ENCODE measurements around the gene GTPBP4. TPM values are rescaled to one million over a fixed set of nuclear protein-coding genes. Genes with fewer than 3 reads are reported as not detected.

Gene GTPBP4
- total RNA-seq, 2 donors from 2014 or later: 15.6 to 39.9 TPM

DNA sequence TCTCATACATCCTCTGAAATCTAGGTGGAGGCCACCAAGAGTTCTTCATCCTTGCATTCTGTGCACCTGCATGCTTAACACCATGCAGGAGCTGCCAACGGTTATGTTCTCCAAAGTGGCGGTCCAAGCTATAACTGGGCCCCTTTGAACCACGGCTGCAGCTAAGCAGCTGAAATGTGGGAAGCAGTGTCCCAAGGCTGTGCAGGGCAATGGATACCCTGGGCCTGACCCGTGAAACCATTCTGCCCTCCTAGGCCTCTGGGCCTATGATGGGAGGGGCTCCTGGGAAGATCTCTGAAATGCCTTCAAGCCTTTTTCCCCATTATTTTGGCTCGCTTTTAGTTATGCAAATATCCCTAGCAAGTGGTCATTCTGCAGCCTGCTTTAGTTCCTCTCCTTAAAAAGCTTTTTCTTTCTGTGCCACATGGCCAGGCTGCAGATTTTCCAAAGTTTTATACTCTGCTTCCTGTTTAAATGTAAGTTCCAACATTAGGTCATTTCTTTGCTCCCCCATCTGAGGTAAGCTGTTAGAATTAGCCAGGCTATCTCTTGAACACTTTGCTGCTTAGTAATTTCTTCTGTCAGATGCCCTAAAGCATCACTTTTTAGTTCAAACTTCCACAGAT, 7.7 kb upstream of the GTPBP4 start:
- Histone ChIP-seq H3K27ac (no peak overlapping the region), H3K9me3 (no peaks in the 10 kb centered on the region), H3K4me1 (replicated peaks) (no peaks in the 10 kb centered on the region), H3K36me3 (no peaks in the 10 kb centered on the region), H3K4me3 (no peak overlapping the region), H3K27me3 (replicated peaks; ENCODE audit: insufficient read depth) (no peaks in the 10 kb centered on the region)
- DNase-seq (ENCODE audit: low spot score): no peak
- TF ChIP-seq POLR2A (IDR thresholded peaks at IDR 0.05): no peak
- TF ChIP-seq, protein P1, sequence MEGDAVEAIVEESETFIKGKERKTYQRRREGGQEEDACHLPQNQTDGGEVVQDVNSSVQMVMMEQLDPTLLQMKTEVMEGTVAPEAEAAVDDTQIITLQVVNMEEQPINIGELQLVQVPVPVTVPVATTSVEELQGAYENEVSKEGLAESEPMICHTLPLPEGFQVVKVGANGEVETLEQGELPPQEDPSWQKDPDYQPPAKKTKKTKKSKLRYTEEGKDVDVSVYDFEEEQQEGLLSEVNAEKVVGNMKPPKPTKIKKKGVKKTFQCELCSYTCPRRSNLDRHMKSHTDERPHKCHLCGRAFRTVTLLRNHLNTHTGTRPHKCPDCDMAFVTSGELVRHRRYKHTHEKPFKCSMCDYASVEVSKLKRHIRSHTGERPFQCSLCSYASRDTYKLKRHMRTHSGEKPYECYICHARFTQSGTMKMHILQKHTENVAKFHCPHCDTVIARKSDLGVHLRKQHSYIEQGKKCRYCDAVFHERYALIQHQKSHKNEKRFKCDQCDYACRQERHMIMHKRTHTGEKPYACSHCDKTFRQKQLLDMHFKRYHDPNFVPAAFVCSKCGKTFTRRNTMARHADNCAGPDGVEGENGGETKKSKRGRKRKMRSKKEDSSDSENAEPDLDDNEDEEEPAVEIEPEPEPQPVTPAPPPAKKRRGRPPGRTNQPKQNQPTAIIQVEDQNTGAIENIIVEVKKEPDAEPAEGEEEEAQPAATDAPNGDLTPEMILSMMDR (IDR thresholded peaks at IDR 0.05): no peak
- TF ChIP-seq POLR2AphosphoS5 (IDR thresholded peaks at IDR 0.05): no peak
- WGBS: 99% methylated on average over 5 of the region's 5 CpGs
- intact Hi-C loops (cut with DNase I): no loop called here

DNA sequence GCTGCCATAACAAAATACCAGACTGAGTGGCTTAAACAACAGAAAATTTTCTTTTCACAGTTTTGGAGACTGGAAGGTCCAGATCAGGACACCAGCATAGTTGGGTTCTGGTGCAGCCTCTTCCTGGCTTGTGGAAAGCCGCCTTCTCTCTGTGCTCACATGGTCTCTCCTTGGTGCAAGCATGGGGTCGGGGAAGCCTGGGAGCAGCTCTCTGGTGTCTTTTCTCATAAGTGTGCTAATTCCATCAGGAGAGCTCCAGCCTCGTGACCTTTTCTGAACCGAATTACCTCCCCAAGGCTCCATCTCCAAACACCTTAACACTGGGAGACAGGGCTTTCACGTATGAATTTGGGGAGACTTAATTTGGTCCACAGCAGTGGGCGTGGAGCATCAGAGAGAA, 4.8 kb upstream of the GTPBP4 start:
- Histone ChIP-seq H3K36me3 (no peaks in the 10 kb centered on the region), H3K27ac (no peak overlapping the region), H3K4me3 (no peak overlapping the region), H3K9me3 (no peaks in the 10 kb centered on the region), H3K27me3 (replicated peaks; ENCODE audit: insufficient read depth) (no peaks in the 10 kb centered on the region), H3K4me1 (replicated peaks) (no peaks in the 10 kb centered on the region)
- TF ChIP-seq POLR2A (IDR thresholded peaks at IDR 0.05) (no peak), POLR2AphosphoS5 (IDR thresholded peaks at IDR 0.05) (no peak)
- TF ChIP-seq, protein P1 (IDR thresholded peaks at IDR 0.05): no peak
- intact Hi-C loops (cut with DNase I): no loop called here
- no peak for DNase-seq (ENCODE audit: low spot score)
- WGBS: 97% methylated on average over 6 of the region's 6 CpGs

DNA sequence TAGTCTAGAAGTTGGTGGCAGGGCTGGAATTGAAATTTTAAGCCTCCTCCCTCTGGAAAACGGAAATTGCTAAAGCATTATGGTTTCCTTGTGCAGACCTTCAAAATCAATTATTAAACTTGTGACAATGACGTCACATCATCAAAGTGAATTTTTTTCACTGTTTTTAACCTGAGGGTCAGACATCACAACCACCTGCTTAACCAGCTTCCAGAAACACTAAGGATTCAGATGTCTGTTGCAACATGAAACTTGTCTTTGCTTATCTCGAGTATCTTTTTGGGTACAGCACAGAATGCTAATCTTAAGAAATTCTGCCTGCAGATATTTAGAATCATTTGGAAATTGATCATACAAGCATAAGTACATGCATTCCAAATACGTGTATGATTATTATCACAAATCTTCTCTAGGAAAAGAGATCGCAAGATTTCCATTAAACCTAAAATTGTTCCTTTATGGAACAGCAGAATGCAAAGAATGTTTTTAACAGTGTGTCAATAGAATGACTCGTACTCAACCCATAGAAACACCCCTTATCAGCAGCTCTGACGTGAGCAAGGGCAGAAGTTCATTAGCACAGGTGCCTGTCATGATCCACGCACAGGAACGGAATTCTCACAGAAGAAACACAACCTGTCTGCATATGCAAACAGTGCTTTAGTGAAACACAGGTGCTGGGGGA, 4.1 kb upstream of the GTPBP4 start:
- no peaks in the 10 kb centered on the region for H3K36me3 ChIP-seq
- intact Hi-C loops (cut with DNase I): no loop called here
- no peak overlapping the region for H3K27ac ChIP-seq
- no peak overlapping the region for H3K4me3 ChIP-seq
- TF ChIP-seq POLR2AphosphoS5 (IDR thresholded peaks at IDR 0.05): no peak
- no peak for TF ChIP-seq POLR2A (IDR thresholded peaks at IDR 0.05)
- TF ChIP-seq, protein P1 (IDR thresholded peaks at IDR 0.05): no peak
- no peak for DNase-seq (ENCODE audit: low spot score)
- WGBS: 73% methylated on average over 9 of the region's 9 CpGs
- H3K4me1 ChIP-seq (replicated peaks): no peaks in the 10 kb centered on the region
- no peaks in the 10 kb centered on the region for H3K9me3 ChIP-seq
- no peaks in the 10 kb centered on the region for H3K27me3 ChIP-seq (replicated peaks; ENCODE audit: insufficient read depth)

DNA sequence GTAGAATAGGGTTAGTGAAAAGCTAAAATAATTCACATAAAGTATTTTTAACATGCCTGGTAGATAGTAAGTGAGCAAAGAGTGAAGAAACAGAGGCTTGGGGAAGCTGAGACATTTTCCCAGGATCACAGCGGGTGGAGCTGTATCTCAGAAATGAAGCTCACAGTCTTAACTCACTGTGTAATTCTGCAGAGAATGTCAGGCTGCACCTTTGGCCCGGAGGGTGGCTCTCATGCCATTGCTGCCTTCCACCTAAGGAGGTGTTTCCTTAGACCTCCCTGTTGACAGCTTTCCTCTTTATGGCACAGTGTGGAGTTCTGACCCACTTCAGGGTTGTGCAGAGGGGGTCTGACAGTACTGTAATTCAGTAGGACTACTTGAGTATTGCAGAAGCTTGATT, 2.9 kb upstream of the GTPBP4 start:
- H3K4me1 ChIP-seq (replicated peaks): peaks cover 5% of the 10 kb centered on the region
- 91% methylated on average over 2 of the region's 2 CpGs for WGBS
- DNase-seq (ENCODE audit: low spot score): no peak
- intact Hi-C loops (cut with DNase I): loop anchor here (5.0 kb wide), 1 partner anchor 53 kb away; the partner anchor contains the start of gene LARP4B
- H3K36me3 ChIP-seq: no peaks in the 10 kb centered on the region
- no peak for TF ChIP-seq POLR2AphosphoS5 (IDR thresholded peaks at IDR 0.05)
- TF ChIP-seq, protein P1 (IDR thresholded peaks at IDR 0.05): no peak
- no peak for TF ChIP-seq POLR2A (IDR thresholded peaks at IDR 0.05)
- no peak overlapping the region for H3K4me3 ChIP-seq
- no peaks in the 10 kb centered on the region for H3K27me3 ChIP-seq (replicated peaks; ENCODE audit: insufficient read depth)
- no peaks in the 10 kb centered on the region for H3K9me3 ChIP-seq
- H3K27ac ChIP-seq: no peak overlapping the region

Data from prostate gland (tissue), 2 donors.